ENCODE data around the gene SCAF1.

Gene SCAF1

GRCh38 chr19:49676784-49677230, 34.8 kb downstream of the SCAF1 start:
- H3K9ac ChIP-seq (ENCODE audit: insufficient read length, low read depth) = peak overlapping the region; percentile 99
- peaks cover 35% of the 10 kb centered on the region for H3K36me3 ChIP-seq (ENCODE audit: insufficient read depth, insufficient read length, low read length)
- peaks cover 6% of the 10 kb centered on the region for H3K4me1 ChIP-seq (ENCODE audit: insufficient read depth, insufficient read length)
- TF ChIP-seq YY1 (IDR thresholded peaks at IDR 0.05; ENCODE audit: insufficient read depth, insufficient read length) (no peak), ZNF274 (IDR thresholded peaks at IDR 0.05; ENCODE audit: low read depth, low read length) (no peak), SUZ12 (IDR thresholded peaks at IDR 0.05; ENCODE audit: extremely low read depth, insufficient read depth, insufficient read length) (no peak)
- no peaks in the 10 kb centered on the region for H3K9me3 ChIP-seq (ENCODE audit: insufficient read depth, low read length)
- H3K27me3 ChIP-seq (ENCODE audit: insufficient read depth, insufficient read length) = no peaks in the 10 kb centered on the region
- H3K4me3 ChIP-seq (ENCODE audit: insufficient read length, low read depth) = peak overlapping the region; percentile 98
- DNase-seq (ENCODE audit: low read depth, low spot score) = peak; percentile 98

GRCh38 chr19:49677231-49677900, 35.4 kb downstream of the SCAF1 start, which contains the start of gene PRMT1:
PRMT1 (plus strand) TSS chr19:49677271; CDS start chr19:49677281, 10 bp downstream.
- Histone ChIP-seq H3K9ac (ENCODE audit: insufficient read length, low read depth) (peak within 1 kb of the TSS; percentile 99), H3K4me1 (ENCODE audit: insufficient read depth, insufficient read length) (peaks cover 4% of the 10 kb centered on the region), H3K9me3 (ENCODE audit: insufficient read depth, low read length) (no peaks in the 10 kb centered on the region), H3K27me3 (ENCODE audit: insufficient read depth, insufficient read length) (no peaks in the 10 kb centered on the region), H3K36me3 (ENCODE audit: insufficient read depth, insufficient read length, low read length) (peaks cover 40% of the 10 kb centered on the region), H3K4me3 (ENCODE audit: insufficient read length, low read depth) (peak within 1 kb of the TSS; percentile 98)
- DNase-seq (ENCODE audit: low read depth, low spot score) = no peak
- TF ChIP-seq ZNF274 (IDR thresholded peaks at IDR 0.05; ENCODE audit: low read depth, low read length) (no peak), SUZ12 (IDR thresholded peaks at IDR 0.05; ENCODE audit: extremely low read depth, insufficient read depth, insufficient read length) (no peak), YY1 (IDR thresholded peaks at IDR 0.05; ENCODE audit: insufficient read depth, insufficient read length) (peak; percentile 23)

- Histone ChIP-seq H3K9me3 (ENCODE audit: insufficient read depth, low read length) (no peaks in the 10 kb centered on the region), H3K36me3 (ENCODE audit: insufficient read depth, insufficient read length, low read length) (peaks cover 46% of the 10 kb centered on the region), H3K27me3 (ENCODE audit: insufficient read depth, insufficient read length) (no peaks in the 10 kb centered on the region), H3K4me1 (ENCODE audit: insufficient read depth, insufficient read length) (peaks cover 4% of the 10 kb centered on the region), H3K4me3 (ENCODE audit: insufficient read length, low read depth) (peak overlapping the region; percentile 98), H3K9ac (ENCODE audit: insufficient read length, low read depth) (peak overlapping the region; percentile 99)
- DNase-seq (ENCODE audit: low read depth, low spot score) = peak; percentile 69
- no peak for TF ChIP-seq ZNF274 (IDR thresholded peaks at IDR 0.05; ENCODE audit: low read depth, low read length)
- no peak for TF ChIP-seq SUZ12 (IDR thresholded peaks at IDR 0.05; ENCODE audit: extremely low read depth, insufficient read depth, insufficient read length)
- TF ChIP-seq YY1 (IDR thresholded peaks at IDR 0.05; ENCODE audit: insufficient read depth, insufficient read length) = no peak
Observed at GRCh38 chr19:49677901-49678674, 36.1 kb downstream of the SCAF1 start.

- Histone ChIP-seq H3K4me3 (ENCODE audit: insufficient read length, low read depth) (no peak overlapping the region), H3K4me1 (ENCODE audit: insufficient read depth, insufficient read length) (peaks cover 8% of the 10 kb centered on the region), H3K36me3 (ENCODE audit: insufficient read depth, insufficient read length, low read length) (peaks cover 46% of the 10 kb centered on the region), H3K9ac (ENCODE audit: insufficient read length, low read depth) (no peak overlapping the region), H3K27me3 (ENCODE audit: insufficient read depth, insufficient read length) (no peaks in the 10 kb centered on the region), H3K9me3 (ENCODE audit: insufficient read depth, low read length) (no peaks in the 10 kb centered on the region)
- DNase-seq (ENCODE audit: low read depth, low spot score) = no peak
- TF ChIP-seq SUZ12 (IDR thresholded peaks at IDR 0.05; ENCODE audit: extremely low read depth, insufficient read depth, insufficient read length) (no peak), YY1 (IDR thresholded peaks at IDR 0.05; ENCODE audit: insufficient read depth, insufficient read length) (no peak), ZNF274 (IDR thresholded peaks at IDR 0.05; ENCODE audit: low read depth, low read length) (no peak)
Observed at GRCh38 chr19:49678985-49679770, 37.2 kb downstream of the SCAF1 start.

GRCh38 chr19:49679771-49680413, 37.9 kb downstream of the SCAF1 start:
- DNase-seq (ENCODE audit: low read depth, low spot score) = no peak
- H3K36me3 ChIP-seq (ENCODE audit: insufficient read depth, insufficient read length, low read length) = peaks cover 51% of the 10 kb centered on the region
- H3K27me3 ChIP-seq (ENCODE audit: insufficient read depth, insufficient read length) = no peaks in the 10 kb centered on the region
- H3K4me1 ChIP-seq (ENCODE audit: insufficient read depth, insufficient read length) = peaks cover 8% of the 10 kb centered on the region
- H3K9me3 ChIP-seq (ENCODE audit: insufficient read depth, low read length) = no peaks in the 10 kb centered on the region
- H3K4me3 ChIP-seq (ENCODE audit: insufficient read length, low read depth) = peak overlapping the region; percentile 4
- TF ChIP-seq SUZ12 (IDR thresholded peaks at IDR 0.05; ENCODE audit: extremely low read depth, insufficient read depth, insufficient read length) (no peak), YY1 (IDR thresholded peaks at IDR 0.05; ENCODE audit: insufficient read depth, insufficient read length) (no peak)
- H3K9ac ChIP-seq (ENCODE audit: insufficient read length, low read depth) = peak overlapping the region; percentile 21

- Histone ChIP-seq H3K36me3 (ENCODE audit: insufficient read depth, insufficient read length, low read length) (peaks cover 59% of the 10 kb centered on the region), H3K4me3 (ENCODE audit: insufficient read length, low read depth) (no peak overlapping the region), H3K9me3 (ENCODE audit: insufficient read depth, low read length) (no peaks in the 10 kb centered on the region), H3K4me1 (ENCODE audit: insufficient read depth, insufficient read length) (peaks cover 11% of the 10 kb centered on the region), H3K27me3 (ENCODE audit: insufficient read depth, insufficient read length) (no peaks in the 10 kb centered on the region), H3K9ac (ENCODE audit: insufficient read length, low read depth) (no peak overlapping the region)
- TF ChIP-seq ZNF274 (IDR thresholded peaks at IDR 0.05; ENCODE audit: low read depth, low read length) = no peak
- no peak for TF ChIP-seq YY1 (IDR thresholded peaks at IDR 0.05; ENCODE audit: insufficient read depth, insufficient read length)
- no peak for TF ChIP-seq SUZ12 (IDR thresholded peaks at IDR 0.05; ENCODE audit: extremely low read depth, insufficient read depth, insufficient read length)
- peak; percentile 87 for DNase-seq (ENCODE audit: low read depth, low spot score)
Observed at GRCh38 chr19:49680421-49681351, 38.7 kb downstream of the SCAF1 start.

Data from NT2/D1 (cell line).